ENCODE results near the gene NUAK2.
A peak's percentile ranks its signal among the peaks of the same experiment; 100 is the strongest.
"Not testable (repeated sequence)": the region's sequence is repeated elsewhere in the genome, so short reads cannot be mapped to it uniquely, and the experiment has no call there.

Gene NUAK2

GRCh38 chr1:205304046-205304694, 17.4 kb downstream of the NUAK2 start:
- Mint-ChIP-seq H3K9me3 (no peaks in the 10 kb centered on the region), H3K27me3 (no peaks in the 10 kb centered on the region), H3K4me1 (peaks cover 33 to 65% of the 10 kb centered on the region in 2 donors), H3K4me3 (no peak overlapping the region), H3K27ac (peak overlapping the region; percentile 42), H3K36me3 (peaks cover 38 to 64% of the 10 kb centered on the region in 2 donors)
- no peak for ATAC-seq (replicated peaks)
- no peak for DNase-seq

DNA sequence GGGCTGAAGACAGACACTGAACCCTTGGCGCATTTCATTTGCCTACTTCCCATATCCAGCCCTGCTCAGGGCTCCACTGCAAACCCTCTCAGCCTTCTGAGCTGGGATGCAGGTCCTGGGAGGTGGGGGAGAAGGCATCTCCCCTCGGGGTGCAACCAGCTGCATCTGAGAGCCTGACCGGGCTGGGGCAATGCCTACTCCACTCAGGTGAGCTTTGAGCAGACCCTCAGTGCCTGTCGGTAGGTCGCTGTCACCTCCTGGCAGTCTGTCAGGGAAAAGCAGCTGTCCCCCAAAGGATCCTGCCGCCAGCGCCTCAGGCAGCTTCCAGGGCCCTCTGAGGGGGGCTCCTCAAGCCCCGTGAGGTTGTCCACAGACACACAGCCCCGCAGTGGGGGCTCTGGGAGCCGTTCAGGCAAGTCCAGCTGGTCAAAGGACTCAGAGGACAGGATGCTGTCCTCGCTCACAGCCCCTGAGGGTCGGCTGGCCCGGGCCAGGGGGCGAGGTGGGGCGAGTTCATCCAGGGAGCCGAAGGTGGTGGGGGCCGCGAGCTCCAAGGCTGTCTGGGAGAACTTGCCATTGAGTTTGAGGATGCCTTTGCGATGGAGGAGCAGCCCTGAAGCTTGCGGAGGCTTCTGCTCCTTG, 18.2 kb downstream of the NUAK2 start:
- no peaks in the 10 kb centered on the region for H3K9me3 Mint-ChIP-seq
- no peak overlapping the region for H3K4me3 Mint-ChIP-seq
- H3K4me1 Mint-ChIP-seq = peaks cover 35 to 66% of the 10 kb centered on the region in 2 donors
- no peak overlapping the region for H3K27ac Mint-ChIP-seq
- ATAC-seq (replicated peaks) (no peak), DNase-seq (no peak)
- no peaks in the 10 kb centered on the region for H3K27me3 Mint-ChIP-seq
- H3K36me3 Mint-ChIP-seq = peaks cover 33 to 63% of the 10 kb centered on the region in 2 donors

- Mint-ChIP-seq H3K4me3 (no peak overlapping the region), H3K4me1 (peaks cover 39 to 71% of the 10 kb centered on the region in 2 donors), H3K36me3 (peaks cover 25 to 52% of the 10 kb centered on the region in 2 donors), H3K9me3 (no peaks in the 10 kb centered on the region), H3K27me3 (no peaks in the 10 kb centered on the region), H3K27ac (peak overlapping the region; percentile 72)
- ATAC-seq (replicated peaks) (no peak), DNase-seq (no peak)
Observed at GRCh38 chr1:205301842-205302588, 19.5 kb downstream of the NUAK2 start.

DNA sequence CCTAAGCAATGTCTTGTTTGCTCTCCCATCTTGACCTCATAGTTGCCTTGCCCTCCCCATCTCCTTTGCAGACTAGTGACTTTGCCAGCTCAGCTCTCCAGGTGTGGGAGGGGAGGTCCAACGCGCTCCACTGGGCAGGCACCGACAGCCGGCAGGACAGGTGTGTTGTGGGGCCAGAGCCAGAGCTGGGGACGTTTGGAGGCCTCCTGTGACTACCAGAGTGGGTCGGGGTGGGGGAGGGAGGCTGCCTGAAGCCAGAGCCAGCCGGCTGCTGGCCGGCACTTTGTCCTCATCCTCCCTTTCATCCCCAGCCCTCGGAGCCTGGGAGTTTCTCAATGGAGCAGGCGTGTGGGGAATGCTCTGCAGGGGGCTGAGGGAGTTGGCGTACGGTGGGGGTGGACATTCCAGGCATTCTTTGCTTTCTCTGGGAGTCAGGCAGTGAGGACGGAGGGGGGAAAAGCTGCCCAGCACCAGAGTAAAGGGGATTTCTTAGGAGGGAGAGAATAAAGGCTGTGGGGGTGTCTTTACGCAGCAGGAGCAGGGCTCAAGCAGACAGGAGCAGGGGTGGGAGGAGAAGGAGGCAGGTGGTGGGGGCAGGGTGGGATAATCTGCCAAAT, 20.2 kb downstream of the NUAK2 start:
- Mint-ChIP-seq H3K4me1 (peaks cover 39 to 71% of the 10 kb centered on the region in 2 donors), H3K9me3 (no peaks in the 10 kb centered on the region), H3K27ac (peak overlapping the region; percentile 81), H3K27me3 (no peaks in the 10 kb centered on the region), H3K36me3 (peaks cover 20 to 45% of the 10 kb centered on the region in 2 donors), H3K4me3 (no peak overlapping the region)
- peak; percentile 65 to 68 for ATAC-seq (replicated peaks)
- no peak for DNase-seq

- Mint-ChIP-seq H3K9me3 (no peaks in the 10 kb centered on the region), H3K27ac (peak overlapping the region; percentile 7), H3K36me3 (peaks cover 12 to 35% of the 10 kb centered on the region in 2 donors), H3K27me3 (no peaks in the 10 kb centered on the region), H3K4me1 (peaks cover 47 to 76% of the 10 kb centered on the region in 2 donors), H3K4me3 (peak overlapping the region in 1 of 2 donors; percentile 12)
- ATAC-seq (replicated peaks) (no peak), DNase-seq (no peak)
Observed at GRCh38 chr1:205300149-205300548, 21.4 kb downstream of the NUAK2 start.

DNA sequence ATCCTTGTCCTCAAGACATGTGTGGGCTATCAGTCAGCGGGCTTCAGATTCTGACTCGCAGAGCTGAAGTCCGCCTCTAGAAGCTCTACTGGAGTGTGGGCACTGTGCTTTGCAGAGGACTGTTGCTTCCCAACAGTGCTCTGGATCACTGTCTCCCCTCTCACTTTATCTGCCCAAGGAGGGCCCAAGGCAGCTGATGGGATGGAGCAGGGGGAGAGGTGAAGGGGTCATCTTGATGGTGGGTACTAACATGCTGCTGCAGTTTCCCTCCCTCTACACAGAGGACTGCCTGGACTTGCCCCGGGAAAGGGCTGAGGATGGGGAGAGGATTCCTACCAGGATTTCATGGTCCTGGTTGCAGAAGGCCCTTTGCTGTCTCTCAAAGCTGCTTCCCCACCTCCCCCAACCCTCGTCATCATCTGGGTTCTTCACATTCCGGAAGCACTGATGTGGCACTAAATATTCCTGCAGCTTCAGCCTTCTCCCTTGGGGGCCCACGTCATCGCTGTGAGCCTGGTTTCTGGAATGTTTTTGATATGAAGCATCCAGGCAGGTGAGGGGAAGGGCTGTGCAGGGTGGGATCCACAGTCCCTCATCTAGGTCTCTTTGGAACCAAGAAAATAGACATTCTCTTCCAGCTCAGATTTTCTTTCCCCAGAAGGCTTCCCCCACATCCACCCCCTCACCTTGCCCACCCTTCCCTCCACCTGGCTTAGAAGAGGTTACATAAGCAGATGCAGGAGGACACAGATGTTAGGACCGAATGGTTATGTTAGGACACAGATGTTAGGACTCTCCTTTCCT, 23.2 kb downstream of the NUAK2 start:
- Mint-ChIP-seq H3K36me3 (peaks cover 3 to 22% of the 10 kb centered on the region in 2 donors), H3K4me1 (peaks cover 54 to 85% of the 10 kb centered on the region in 2 donors), H3K4me3 (no peak overlapping the region), H3K27me3 (no peaks in the 10 kb centered on the region), H3K9me3 (no peaks in the 10 kb centered on the region), H3K27ac (no peak overlapping the region)
- ATAC-seq (replicated peaks) (no peak), DNase-seq (no peak)

DNA sequence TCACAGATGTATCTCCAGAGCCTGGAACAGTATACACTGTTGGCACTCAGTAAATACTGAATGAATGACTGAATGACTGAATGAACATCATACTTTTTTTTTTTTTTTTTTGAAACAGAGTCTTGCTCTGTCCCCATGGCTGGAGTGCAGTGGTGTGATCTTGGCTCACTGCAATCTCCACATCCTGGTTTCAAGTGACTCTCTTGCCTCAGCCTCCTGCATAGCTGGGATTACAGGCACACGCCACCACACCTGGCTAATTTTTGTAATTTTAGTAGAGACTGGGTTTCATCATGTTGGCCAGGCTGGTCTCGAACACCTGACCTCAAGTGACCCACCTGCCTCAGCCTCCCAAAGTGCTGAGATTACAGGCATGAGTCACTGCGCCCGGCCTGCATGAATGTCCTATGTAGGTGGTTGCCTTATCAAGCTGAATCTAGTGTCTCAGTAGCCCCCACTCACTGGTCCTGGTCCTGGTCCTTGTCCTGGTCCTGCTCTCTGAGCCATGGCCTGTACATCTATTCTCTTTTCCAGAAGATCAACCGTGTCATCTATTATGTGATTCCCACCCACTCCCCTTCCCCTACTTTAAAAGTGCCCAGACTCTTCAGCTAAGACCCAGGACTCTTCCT, 23.9 kb downstream of the NUAK2 start:
- H3K27me3 Mint-ChIP-seq; H3K4me3 Mint-ChIP-seq; DNase-seq; ATAC-seq (replicated peaks); H3K9me3 Mint-ChIP-seq: not testable (repeated sequence)
- Mint-ChIP-seq H3K36me3 (peaks cover 3 to 17% of the 10 kb centered on the region in 2 donors), H3K27ac (peak overlapping the region; percentile 42), H3K4me1 (peaks cover 58 to 89% of the 10 kb centered on the region in 2 donors)

DNA sequence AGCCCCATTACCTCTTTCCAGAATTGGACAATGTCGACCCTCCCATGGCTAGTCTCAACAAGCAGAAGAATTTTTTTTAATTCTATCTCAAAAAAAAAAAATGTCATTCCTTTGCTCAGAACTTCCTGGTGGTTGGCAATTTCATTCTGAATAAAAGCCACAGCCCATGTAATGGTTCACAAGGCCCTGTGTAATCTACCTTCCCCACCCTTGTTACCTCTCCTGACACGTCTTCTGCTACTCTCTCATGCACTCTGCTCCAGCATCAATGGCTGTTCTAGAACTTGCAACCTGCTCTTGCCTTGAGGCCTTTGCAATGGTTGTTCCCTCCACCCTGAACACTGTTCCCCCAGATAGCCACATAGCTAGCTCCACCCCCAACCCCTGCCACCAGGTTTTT, 25.4 kb downstream of the NUAK2 start:
- H3K27me3 Mint-ChIP-seq = no peaks in the 10 kb centered on the region
- DNase-seq (no peak), ATAC-seq (replicated peaks) (peak in 1 of 2 donors; percentile 21)
- peak overlapping the region; percentile 56 for H3K27ac Mint-ChIP-seq
- peaks cover 0 to 7% of the 10 kb centered on the region in 2 donors for H3K36me3 Mint-ChIP-seq
- H3K9me3 Mint-ChIP-seq = no peaks in the 10 kb centered on the region
- H3K4me1 Mint-ChIP-seq = peaks cover 53 to 90% of the 10 kb centered on the region in 2 donors
- no peak overlapping the region for H3K4me3 Mint-ChIP-seq

DNA sequence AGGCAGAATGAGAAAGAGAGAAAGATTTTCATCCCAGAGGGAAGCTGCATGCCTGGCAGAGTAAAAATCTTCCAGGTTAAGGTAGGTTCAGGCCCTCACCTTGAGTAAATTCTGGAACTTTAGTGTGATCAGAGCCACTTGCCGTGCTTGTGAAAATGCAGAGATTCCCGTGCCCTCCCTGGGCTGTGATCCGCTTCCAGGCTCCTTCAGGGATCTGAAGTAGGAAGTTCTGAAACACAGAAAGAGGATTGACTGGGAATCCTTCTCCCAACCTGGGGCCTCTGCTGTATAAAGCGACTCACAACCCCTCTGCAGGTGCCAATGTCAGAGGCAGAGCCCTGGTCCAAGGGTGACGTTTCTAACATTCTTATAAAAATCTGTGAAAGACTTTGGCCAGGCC, 26.6 kb downstream of the NUAK2 start:
- peaks cover 46 to 92% of the 10 kb centered on the region in 2 donors for H3K4me1 Mint-ChIP-seq
- H3K36me3 Mint-ChIP-seq = no peaks in the 10 kb centered on the region
- no peaks in the 10 kb centered on the region for H3K27me3 Mint-ChIP-seq
- no peak overlapping the region for H3K27ac Mint-ChIP-seq
- H3K9me3 Mint-ChIP-seq = no peaks in the 10 kb centered on the region
- DNase-seq (no peak), ATAC-seq (replicated peaks) (no peak)
- H3K4me3 Mint-ChIP-seq = no peak overlapping the region

DNA sequence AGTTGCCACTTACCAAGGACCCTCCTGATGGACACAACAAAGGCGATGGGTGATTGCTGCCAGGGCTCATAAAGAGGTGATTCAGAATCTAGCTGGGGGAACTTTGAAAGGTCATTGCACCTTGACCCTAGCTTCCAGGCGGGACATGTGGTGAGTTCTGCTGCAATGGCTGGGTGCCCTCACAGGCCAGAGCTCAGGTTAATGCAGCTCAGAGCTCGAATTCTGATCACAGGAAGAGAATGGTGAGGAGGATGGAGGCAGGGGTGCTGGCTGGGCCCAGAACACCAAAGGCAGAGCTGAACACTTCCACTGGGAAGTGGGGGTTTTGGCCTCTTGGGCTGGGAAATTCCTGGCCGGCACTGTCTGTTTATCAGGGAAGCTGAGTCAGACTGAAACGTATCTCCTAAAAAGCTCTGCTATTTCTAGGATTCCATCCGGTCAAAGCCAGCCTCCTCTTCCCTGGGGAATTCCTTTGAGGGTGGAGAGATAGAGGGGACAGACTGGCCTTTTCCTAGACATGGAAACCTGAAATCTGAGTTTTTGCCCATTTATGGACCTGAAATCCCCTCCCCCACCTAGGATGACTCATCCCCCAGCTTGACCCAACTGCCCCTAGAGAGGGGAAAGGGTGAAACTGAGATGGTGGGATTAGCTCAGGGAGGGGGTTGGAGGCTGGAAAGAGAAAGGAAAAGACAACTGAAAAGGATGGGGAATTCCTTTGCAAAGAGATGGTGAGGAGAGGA, 27.2 kb downstream of the NUAK2 start:
- DNase-seq (no peak), ATAC-seq (replicated peaks) (peak; percentile 17 to 32)
- Mint-ChIP-seq H3K4me1 (peaks cover 46 to 92% of the 10 kb centered on the region in 2 donors), H3K27me3 (no peaks in the 10 kb centered on the region), H3K9me3 (no peaks in the 10 kb centered on the region), H3K27ac (peak overlapping the region; percentile 38), H3K36me3 (no peaks in the 10 kb centered on the region), H3K4me3 (peak overlapping the region; percentile 9 to 43)

GRCh38 chr1:205293350-205294074, 28.0 kb downstream of the NUAK2 start:
- Mint-ChIP-seq H3K4me3 (peak overlapping the region in 1 of 2 donors; percentile 9), H3K27ac (peak overlapping the region; percentile 69), H3K9me3 (no peaks in the 10 kb centered on the region), H3K27me3 (no peaks in the 10 kb centered on the region), H3K4me1 (peaks cover 45 to 94% of the 10 kb centered on the region in 2 donors), H3K36me3 (no peaks in the 10 kb centered on the region)
- ATAC-seq (replicated peaks) (no peak), DNase-seq (no peak)

- no peak overlapping the region for H3K4me3 Mint-ChIP-seq
- ATAC-seq (replicated peaks) = peak; percentile 21 to 41
- no peaks in the 10 kb centered on the region for H3K36me3 Mint-ChIP-seq
- peak overlapping the region; percentile 68 for H3K27ac Mint-ChIP-seq
- peaks cover 53 to 94% of the 10 kb centered on the region in 2 donors for H3K4me1 Mint-ChIP-seq
- peak; percentile 53 for DNase-seq
- no peaks in the 10 kb centered on the region for H3K9me3 Mint-ChIP-seq
- H3K27me3 Mint-ChIP-seq = no peaks in the 10 kb centered on the region
Observed at GRCh38 chr1:205291596-205291995, 29.9 kb downstream of the NUAK2 start.
